ENCODE measurements around the gene RET. TPM values are rescaled to one million over a fixed set of nuclear protein-coding genes. Genes with fewer than 3 reads are reported as not detected.

RET gene
- total and polyA plus RNA-seq, 2 of the 8 experiments (the other 6 are each of a cell fraction or from before 2014, with no cell fraction given), result 6.7 to 8.4 TPM

DNA sequence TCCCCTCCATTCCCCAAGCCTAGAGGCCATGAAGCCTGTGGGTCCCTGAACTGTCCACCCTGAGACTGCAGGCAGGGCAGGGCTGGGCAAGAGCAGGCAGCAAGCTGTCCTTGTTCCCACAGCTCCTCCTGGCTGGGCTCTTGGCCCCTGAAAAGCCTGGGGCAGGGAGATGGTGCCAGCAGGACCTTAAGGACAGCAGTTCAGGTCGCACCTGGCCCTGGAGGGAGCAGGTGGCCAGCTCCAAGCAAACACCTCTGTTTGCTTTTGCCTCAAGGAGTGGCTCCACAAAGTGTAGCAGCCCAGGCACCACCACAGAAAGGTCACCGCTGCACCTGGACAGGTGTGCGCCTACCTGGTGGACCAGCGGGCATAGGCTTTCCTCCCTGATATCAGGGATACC, 5.2 kb downstream of the RET start:
- peaks cover 12 to 18% (median 16%) of the 10 kb centered on the region in 4 experiments; a peak in 6 of 7 replicates for H3K27me3 ChIP-seq (replicated peaks in 1 of 4; ENCODE audit: control insufficient read depth in 3 of 4, extremely low read depth in 1 of 4, insufficient read depth in 3 of 4, low read length in 3 of 4)
- peaks cover 2% of the 10 kb centered on the region; the same call in 1 of the 2 replicates for H3K79me1 ChIP-seq (ENCODE audit: low read depth, low read length)
- POLR2A ChIA-PET (ENCODE audit: partially characterized antibody), result interaction anchor here (1.4 kb wide), 1 partner anchor 22 kb away, joined by 4 read pairs; no protein-coding TSS in a partner anchor
- no peak overlapping the region for H4K5ac ChIP-seq (ENCODE audit: insufficient read length, low read depth, low read length)
- no peak overlapping the region for H2BK5ac ChIP-seq (ENCODE audit: low read depth, low read length)
- no peak overlapping the region for H3K18ac ChIP-seq (ENCODE audit: extremely low read depth, low read length)
- H3K79me2 ChIP-seq (ENCODE audit: control insufficient read depth in 1 of 2, insufficient read depth in 2 of 2, low read length in 2 of 2), result no peaks in the 10 kb centered on the region
- H3K23ac ChIP-seq (ENCODE audit: insufficient read length), result no peak overlapping the region
- FAIRE-seq, result no peak
- no peak overlapping the region for H3K4me2 ChIP-seq (ENCODE audit: insufficient read depth in 1 of 2, low read depth in 2 of 2, low read length in 2 of 2)
- H2BK15ac ChIP-seq (ENCODE audit: low read length), result no peak overlapping the region
- H2AK5ac ChIP-seq (ENCODE audit: low read depth, low read length), result no peak overlapping the region
- no peak overlapping the region for H3K4me3 ChIP-seq (ENCODE audit: extremely low read depth in 1 of 4, insufficient read depth in 2 of 4, low read depth in 3 of 4, low read length in 4 of 4)
- no peaks in the 10 kb centered on the region for H3K36me3 ChIP-seq (ENCODE audit: control insufficient read depth in 2 of 4, insufficient read depth in 4 of 4, low read length in 3 of 4)
- peaks cover 7 to 10% of the 10 kb centered on the region in 2 experiments for H4K20me1 ChIP-seq (replicated peaks in 1 of 2; ENCODE audit: control insufficient read depth in 1 of 2, insufficient read depth in 2 of 2, low read length in 2 of 2)
- CTCF ChIA-PET (ENCODE audit: partially characterized antibody), result interaction anchor here (0.7 to 8.5 kb wide), 7 partner anchors 11 to 215 kb away, joined by 3 to 100 read pairs (median 3); no protein-coding TSS in a partner anchor
- H2BK120ac ChIP-seq (replicated peaks; ENCODE audit: low read depth, low read length), result no peak overlapping the region
- H3K56ac ChIP-seq (replicated peaks; ENCODE audit: insufficient read length, low read depth, low read length), result no peak overlapping the region
- no peaks in the 10 kb centered on the region for H3K9me3 ChIP-seq (ENCODE audit: insufficient read depth in 2 of 2, low read depth in 1 of 2, low read length in 1 of 2)
- no peak overlapping the region for H4K8ac ChIP-seq (ENCODE audit: extremely low read depth, insufficient read depth, low read length)
- H2AFZ ChIP-seq (ENCODE audit: low read length), result no peak overlapping the region
- H3K4ac ChIP-seq (replicated peaks; ENCODE audit: insufficient read length, low read depth, low read length), result no peak overlapping the region
- DNase-seq (ENCODE audit: low read depth in 1 of 2, low spot score in 2 of 2), result no peak
- no peak overlapping the region for H3K9ac ChIP-seq (replicated peaks in 1 of 4; ENCODE audit: extremely low read depth in 1 of 4, low read depth in 3 of 4, low read length in 3 of 4)
- H3K23me2 ChIP-seq (ENCODE audit: low read depth, low read length), result peaks cover 5% of the 10 kb centered on the region; the same call in 1 of the 2 replicates
- H4K91ac ChIP-seq (replicated peaks; ENCODE audit: insufficient read length, low read length), result no peak overlapping the region
- no peak overlapping the region for H2BK20ac ChIP-seq (ENCODE audit: low read length)
- peaks cover 0 to 10% (median 2%) of the 10 kb centered on the region in 4 experiments; a peak in 3 of 7 replicates for H3K4me1 ChIP-seq (replicated peaks in 1 of 4; ENCODE audit: control insufficient read depth in 3 of 4, insufficient read depth in 4 of 4, low read length in 3 of 4)
- H3K27ac ChIP-seq (ENCODE audit: low read depth, low read length), result no peak overlapping the region
- H3K14ac ChIP-seq (ENCODE audit: insufficient read length), result no peak overlapping the region
- WGBS, 2 experiments (ENCODE audit: extremely low coverage in 1 of 2, insufficient coverage in 1 of 2, insufficient read length in 1 of 2, insufficient replicate concordance in 2 of 2, low coverage in 1 of 2, low lambda C conversion rate in 2 of 2, missing lambda C conversion rate in 1 of 2), result 91% methylated on average over 4 of the region's 4 CpGs; no CpG with 5 or more reads in 1 of the 2 experiments
- H2BK12ac ChIP-seq (ENCODE audit: low read depth, low read length), result no peak overlapping the region; the same call in 1 of the 2 replicates
- TF ChIP-seq SIRT6 (IDR thresholded peaks at IDR 0.05; ENCODE audit: low read length) (no peak), SUZ12 (IDR thresholded peaks at IDR 0.05; ENCODE audit: low read length) (no peak), SP1 (IDR thresholded peaks at IDR 0.05; ENCODE audit: low read depth, low read length) (no peak), SRF (IDR thresholded peaks at IDR 0.05; ENCODE audit: low read depth, low read length) (no peak), ASH2L (IDR thresholded peaks at IDR 0.05; ENCODE audit: low read length) (no peak), HDAC2 (IDR thresholded peaks at IDR 0.05; ENCODE audit: borderline replicate concordance in 1 of 2, low read depth in 2 of 2, low read length in 2 of 2) (no peak), BCL11A (IDR thresholded peaks at IDR 0.05; ENCODE audit: low read depth in 2 of 2, low read length in 2 of 2) (no peak), PHF8 (conservative IDR thresholded peaks at IDR 0.05; ENCODE audit: low read depth, low read length) (no peak), TBP (IDR thresholded peaks at IDR 0.05; ENCODE audit: low read depth, low read length) (no peak), KDM1A (IDR thresholded peaks at IDR 0.05; ENCODE audit: borderline replicate concordance, low read length) (no peak), NANOG (IDR thresholded peaks at IDR 0.05; ENCODE audit: insufficient read depth, low read depth, low read length, poor library complexity, severe bottlenecking) (no peak), CHD1 (IDR thresholded peaks at IDR 0.05; ENCODE audit: low read depth, low read length) (no peak), SIX5 (IDR thresholded peaks at IDR 0.05; ENCODE audit: low read depth, low read length) (no peak), EGR1 (IDR thresholded peaks at IDR 0.05; ENCODE audit: borderline replicate concordance, low read depth, low read length) (no peak)
- TF ChIP-seq, protein P1, sequence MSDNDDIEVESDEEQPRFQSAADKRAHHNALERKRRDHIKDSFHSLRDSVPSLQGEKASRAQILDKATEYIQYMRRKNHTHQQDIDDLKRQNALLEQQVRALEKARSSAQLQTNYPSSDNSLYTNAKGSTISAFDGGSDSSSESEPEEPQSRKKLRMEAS (IDR thresholded peaks at IDR 0.05), result no peak

All from H1 (cell line).